EH (cell line): ENCODE results near the gene SAPCD2.
A peak's percentile ranks its signal among the peaks of the same experiment; 100 is the strongest.

Experiments used
- DNase-seq: peaks from one replicate; pipeline ENCODE4 v3.0.0-alpha.2; 2015; ENCODE audit warnings: low read depth

The SAPCD2 gene

DNA sequence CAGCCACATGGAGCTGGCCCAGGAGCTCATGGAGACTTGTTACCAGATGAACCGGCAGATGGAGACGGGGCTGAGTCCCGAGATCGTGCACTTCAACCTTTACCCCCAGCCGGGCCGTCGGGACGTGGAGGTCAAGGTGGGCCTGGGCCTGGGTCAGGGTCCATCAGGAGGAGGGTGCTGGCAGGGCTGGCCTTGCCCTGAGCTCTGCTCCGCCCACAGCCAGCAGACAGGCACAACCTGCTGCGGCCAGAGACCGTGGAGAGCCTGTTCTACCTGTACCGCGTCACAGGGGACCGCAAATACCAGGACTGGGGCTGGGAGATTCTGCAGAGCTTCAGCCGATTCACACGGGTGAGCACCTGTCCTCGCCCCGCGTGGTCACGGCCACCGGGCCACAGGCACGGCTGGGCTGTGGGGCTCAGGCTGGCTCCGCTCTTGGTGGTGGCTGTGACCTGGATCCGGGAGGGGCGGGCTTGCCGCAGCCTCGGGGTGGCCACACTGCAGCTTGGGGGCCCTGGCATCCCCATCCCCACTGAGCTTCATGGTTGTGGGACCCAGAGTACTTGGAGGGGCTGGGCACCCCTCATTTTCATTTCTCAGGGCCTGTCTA lies 37.1 kb upstream of the SAPCD2 start:
- DNase-seq: no peak

DNA sequence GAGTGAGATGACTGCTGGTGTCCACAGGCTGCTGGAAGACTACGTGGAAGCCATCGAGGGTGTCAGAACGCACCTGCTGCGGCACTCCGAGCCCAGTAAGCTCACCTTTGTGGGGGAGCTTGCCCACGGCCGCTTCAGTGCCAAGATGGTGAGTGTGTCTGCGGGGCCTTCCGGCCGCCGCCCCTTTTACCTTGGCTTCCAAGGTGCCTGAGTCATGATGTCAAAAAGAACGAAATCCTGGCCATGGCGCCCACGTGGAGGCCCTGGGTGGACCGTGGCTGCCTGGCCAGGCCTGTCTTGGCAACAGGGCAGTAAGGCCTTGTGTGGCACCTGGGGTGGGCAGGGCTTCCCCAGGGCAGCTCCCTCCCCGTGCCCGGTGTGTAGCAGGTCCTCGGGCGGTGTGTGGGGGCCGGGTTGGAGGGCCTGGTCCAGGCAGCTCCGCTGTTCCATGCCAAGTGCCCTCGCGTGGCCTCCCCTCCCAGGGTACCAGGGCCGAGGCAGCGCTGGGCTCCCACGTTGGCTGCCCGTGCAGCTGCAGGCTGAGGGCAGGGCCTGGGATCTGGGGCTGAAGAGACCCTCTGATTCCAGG lies 36.4 kb upstream of the SAPCD2 start:
- no peak for DNase-seq

DNA sequence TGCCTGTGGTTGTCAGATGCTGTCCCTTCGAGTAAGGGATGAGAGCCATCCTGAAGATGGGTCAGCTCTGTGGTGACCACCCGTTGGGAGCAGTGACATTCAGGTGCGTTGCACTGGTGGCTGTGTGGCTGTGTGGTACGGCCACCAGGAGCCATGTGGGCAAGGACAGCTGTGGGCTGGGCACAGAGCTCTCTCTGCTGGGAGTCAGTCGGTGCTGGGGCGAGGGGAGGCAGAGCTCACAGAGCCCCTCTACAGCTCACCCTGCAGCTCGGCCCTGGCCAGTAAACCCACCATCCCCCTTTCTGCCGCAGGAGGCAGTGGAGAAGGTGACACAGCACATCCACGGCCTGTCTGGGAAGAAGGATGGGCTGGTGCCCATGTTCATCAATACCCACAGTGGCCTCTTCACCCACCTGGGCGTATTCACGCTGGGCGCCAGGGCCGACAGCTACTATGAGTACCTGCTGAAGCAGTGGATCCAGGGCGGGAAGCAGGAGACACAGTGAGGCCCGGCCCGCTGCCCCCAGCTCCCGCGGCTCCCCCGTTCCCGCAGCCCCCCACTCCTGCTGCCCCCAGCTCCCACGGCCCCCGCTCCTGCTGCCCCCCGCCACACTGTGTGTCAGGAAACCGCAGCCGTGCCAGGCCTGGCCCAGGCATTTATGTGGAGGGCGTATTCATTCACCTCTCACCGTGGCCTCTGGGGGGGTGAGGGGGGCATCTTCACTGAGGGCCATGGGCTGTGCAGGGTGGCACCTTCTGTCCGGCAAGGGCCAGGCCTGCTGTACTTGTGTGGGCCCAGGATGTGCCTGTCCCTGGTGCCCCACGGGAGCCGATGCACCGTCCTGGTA lies 35.7 kb upstream of the SAPCD2 start:
- no peak for DNase-seq

DNA sequence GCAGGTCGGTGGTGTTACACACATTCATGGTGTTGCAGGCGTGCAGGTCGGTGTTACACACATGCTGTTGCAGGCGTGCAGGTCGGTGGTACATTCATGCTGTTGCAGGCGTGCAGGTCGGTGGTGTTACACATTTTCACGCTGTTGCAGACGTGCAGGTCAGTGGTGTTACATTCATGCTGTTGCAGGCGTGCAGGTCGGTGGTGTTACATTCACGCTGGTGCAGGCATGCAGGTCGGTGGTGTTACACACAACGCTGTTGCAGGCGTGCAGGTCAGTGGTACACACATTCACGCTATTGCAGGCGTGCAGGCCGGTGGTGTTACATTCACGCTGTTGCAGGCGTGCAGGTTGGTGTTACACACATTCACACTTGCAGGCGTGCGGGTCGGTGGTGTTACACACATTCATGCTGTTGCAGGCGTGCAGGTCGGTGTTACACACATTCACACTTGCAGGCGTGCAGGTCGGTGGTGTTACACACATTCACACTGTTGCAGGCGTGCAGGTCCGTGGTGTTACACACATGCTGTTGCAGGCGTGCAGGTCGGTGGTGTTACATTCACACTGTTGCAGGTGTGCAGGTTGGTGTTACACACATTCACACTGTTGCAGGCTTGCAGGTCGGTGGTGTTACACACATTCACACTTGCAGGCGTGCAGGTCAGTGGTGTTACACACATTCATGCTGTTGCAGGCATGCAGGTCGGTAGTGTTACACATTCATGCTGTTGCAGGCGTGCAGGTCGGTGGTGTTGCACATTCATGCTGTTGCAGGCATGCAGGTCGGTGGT lies 33.0 kb upstream of the SAPCD2 start:
- no peak for DNase-seq

DNA sequence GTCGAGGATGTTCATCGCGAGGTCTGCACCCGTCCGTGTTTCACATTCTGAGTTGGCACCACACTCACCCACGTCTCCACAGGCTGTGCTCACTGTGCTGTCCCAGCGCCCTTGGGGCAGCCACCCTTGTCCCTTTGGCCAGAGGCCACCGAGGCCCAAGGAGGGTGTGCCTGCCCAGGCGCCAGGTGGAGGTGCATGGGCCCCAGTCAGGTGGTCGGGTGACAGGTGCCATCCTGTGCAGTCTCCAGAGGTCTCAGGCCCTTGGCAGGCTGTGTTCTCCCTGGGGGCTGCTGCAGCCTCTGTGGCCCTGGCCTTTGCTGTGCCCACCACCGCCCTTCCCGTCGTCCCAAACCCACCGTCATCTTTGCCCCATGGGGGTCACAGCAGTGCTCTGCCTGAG lies 28.9 kb upstream of the SAPCD2 start:
- DNase-seq: no peak

DNA sequence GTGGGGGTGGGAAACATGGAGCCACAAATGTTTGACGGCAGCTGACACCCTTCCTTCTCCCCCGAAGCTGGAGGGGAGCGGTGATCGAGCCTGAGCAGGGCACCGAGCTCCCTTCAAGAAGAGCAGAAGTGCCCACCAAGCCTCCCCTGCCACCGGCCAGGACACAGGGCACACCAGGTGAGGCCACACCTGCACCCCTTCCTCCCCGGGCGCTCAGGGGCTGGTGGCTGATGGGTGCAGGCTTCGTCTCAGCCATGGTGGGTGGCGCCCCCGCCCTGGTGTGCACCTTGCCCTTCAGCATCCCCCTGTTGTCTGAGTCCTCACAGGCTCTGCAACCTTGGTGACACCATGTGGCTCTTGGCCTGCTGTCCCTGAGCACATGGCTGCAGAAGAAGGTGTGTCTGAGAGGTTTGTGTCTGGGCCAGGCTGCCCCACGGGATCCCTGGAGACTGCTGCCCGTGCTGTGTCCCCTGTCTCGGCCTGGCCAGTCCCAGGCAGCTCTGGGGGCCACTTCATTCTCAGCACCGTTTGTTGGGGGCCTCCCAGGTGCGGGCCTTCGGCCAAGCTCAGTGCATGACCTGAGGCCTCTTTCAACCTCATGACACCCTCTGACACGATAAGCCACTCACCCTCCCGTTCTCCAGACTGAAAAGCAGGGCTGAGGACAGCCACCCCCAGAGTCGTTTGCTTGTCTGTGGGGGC lies 27.6 kb upstream of the SAPCD2 start:
- no peak for DNase-seq

DNA sequence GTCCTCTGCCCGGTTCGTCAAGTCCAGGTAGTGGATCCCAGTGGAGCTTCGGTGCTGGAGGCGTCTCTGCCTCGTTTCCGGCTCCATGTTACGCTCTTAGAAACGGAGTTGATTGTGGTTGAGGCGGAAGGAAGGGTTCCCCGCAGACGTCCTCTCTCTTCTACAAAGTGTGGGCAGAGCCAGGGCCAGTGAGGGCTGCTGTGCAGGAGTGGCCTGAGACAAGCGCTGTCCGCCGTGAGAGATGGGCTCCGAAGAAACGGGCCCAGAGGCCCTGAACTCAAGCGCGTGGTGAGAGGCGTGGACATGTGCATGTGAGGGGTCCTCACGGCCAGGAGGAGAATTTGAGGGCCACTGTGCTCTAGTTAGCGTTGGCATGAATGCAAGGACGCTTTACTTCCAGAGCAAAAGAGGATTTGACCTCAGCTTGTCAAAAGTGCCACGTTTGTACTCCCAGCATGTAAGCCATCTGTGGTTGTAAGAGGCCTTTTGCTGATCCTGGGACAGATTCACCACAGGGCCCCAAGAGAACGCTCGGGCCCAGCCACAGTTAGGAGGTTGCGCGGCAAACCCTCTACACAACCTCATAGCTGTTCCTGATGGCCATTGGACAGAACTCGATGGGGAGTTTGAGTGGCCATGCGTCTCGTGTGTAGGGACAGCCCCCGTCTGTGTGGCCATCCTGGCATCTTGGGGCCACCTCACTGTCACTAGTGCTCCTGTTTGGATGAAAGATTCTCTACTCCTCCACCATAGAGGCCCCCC lies 26.6 kb upstream of the SAPCD2 start:
- no peak for DNase-seq

DNA sequence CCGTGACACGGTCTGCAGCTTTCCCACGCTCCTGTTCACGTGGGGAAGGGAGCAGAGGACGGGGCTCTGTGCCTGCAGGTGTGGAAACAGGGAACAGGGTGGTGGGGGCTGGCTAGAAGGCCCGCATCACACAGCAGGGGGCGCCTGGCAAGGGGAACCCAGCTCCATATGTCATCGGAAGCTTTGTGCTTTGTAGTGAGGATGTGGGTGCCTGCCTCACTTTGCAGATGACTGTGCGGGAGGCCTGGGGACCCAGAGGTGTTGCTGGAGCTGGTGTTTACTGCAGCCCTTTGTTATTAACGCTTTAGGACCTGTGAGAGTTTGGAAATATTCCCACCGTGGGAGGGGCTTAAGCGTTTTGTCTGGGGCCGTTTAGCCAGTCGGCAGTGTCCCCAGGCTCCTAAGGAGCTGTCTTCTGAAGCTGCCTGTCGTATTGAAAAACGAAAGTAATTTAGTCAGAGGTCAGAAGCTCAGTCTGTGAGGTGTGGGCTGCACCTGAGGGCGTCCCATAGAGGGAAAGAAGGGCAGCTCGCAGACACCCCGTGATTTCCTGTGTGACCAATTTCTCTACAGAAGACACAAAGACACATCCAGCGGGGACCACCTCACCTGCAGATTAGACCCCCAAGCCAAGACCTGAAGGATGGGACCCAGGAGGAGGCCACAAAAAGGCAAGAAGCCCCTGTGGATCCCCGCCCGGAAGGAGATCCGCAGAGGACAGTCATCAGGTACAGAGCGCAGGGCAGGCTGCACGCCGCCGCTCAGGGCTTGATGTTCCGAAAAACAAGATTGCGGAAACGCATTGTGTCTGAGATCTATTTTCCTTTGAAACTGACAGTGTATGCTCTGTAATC lies 25.5 kb upstream of the SAPCD2 start:
- no peak for DNase-seq

DNA sequence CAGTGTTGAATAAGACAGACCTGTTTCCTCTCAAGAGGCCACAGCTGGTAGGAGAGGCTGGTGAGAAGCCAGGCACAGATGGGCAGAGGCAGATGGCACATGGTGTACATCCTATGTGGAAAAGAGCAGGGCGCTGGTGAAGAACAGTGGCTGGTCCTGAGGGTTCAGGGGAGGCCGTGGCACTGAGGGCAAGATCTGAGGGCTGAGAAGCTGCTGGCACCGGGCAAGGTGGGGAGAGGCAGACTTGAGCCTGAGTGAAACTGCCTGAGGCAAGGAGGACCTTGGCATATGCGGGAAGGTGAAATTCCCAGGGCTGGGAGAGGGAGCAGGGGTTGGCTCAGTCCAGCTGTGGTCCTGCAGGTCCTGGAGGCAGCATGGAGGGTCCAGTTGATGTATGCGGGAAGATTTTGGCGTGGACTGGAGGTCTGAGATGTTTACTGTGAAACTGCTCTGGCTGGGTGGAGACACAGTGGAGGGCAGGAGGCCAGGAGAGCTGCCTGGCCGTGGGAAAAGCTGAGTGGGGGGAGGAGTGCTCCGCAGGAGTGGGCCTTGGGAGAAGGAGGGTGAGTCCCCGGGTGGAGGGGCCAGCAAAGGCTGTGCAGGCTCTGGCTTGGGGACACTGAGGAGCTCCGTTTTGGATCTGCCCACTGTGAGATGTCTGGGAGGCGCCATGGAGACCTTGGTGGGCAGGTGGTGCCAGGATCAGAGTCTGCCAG lies 19.0 kb upstream of the SAPCD2 start:
- DNase-seq: no peak

DNA sequence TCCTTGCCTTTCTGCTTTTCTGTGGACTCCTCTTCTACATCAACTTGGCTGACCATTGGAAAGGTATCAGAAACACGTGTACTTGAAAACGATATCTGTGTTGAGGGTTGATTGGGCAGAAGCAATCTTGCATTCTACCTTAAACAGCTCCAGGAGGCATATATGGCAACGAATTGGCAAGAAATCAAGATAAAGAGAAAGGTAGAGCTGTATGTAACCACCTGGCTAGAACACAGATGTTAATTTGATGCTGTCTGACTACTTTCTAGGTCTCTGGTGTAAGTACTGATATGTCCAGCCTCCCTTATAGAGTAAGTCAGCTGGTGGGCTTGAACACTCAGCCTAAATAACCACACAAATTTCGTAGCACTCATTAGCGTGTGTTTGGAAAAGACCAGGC lies 17.8 kb upstream of the SAPCD2 start:
- no peak for DNase-seq

DNA sequence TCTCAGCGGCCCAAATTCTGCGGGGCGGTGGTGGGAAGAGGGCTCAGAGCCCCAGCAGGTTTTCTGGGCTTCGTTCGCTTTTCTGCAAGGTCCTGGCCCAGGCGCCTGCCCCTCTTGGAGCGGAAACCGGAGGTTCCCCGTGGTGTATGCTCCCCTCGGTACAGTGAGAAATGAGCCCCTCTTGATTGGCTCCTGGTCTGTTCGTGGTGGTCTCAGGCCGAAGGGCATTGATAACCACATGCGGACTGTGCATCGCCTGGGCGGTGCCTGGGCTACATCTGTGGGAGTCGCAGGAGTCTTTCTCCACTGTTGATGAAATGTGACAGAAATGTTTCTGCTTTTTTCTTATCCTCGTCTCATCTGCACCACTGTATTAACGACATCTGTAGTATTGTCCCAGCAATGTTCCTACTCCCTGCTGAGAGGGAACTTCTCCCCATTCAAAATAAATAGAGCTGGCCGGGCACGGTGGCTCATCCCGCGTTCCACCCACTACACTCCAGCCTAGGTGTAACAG lies 17.1 kb upstream of the SAPCD2 start:
- DNase-seq: no peak

DNA sequence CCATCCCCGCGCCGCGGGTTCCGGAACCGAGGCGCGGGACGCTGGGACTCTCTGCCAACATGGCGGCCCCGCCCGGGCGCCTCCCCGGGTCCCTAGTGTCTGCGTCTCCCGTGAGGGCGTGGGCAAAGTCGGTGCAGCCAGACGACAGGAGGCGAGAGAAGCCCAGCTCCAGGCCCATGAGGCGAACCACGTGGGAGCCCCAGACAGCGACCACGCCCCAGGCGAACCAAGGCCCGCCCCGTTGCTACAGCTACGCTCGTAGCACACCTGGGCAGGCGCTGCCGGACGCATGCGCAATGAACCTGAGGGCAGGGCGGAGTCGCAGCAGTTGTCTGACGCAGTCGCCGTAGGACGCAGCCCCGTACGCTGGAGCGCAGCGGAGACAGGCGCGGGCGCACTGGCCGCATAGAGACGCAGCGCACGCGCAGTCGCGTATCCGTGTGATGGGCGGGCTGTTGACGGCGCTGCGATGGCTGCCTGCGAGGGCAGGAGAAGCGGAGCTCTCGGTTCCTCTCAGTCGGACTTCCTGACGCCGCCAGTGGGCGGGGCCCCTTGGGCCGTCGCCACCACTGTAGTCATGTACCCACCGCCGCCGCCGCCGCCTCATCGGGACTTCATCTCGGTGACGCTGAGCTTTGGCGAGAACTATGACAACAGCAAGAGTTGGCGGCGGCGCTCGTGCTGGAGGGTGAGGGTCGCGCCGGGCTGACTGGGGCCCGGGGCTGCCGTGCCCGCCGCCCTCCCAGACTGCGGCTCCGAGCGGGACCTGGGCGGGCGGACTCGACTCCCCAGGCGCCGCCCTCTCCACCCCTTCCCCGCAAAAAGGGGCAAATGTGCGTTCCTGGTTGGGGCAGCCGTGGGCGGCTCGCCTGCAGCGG lies 16.4 kb upstream of the SAPCD2 start, which contains the start of gene MAN1B1:
Gene MAN1B1 (plus strand): TSS at position 455 of the 878 bp plus-strand sequence. CDS start 15 bp downstream, at position 470.
- DNase-seq: peak; percentile 99

DNA sequence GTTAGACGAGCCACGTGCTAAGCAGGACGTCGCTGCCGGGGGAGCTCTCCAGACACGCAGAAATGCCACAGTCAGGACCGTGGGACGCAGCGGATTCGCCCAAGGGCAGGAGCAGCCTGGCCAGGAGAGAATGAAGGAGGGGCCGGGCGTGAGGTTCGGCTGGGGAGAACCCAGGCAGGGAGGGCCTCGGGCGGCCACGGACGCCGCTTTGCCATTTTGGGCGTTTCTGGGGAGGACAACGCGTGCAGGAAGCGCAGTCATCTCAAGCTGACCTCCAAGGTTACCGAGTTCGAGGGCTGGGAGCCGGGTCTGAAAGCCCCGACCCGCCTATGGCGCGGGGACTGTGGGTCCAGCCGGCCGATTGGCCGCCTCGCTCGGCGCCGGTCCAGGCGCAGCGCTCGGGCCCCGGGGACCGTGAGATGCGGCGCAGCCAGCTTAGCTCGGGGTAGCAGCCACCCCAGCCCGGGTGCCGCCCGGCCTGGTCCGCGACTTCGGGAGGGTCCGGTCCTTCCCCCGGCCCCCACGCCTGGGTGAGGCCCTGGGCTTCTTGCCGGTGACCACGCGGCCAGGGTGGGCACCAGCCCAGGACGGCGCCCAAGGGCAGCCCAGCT lies 15.7 kb upstream of the SAPCD2 start:
- peak; percentile 81 for DNase-seq

DNA sequence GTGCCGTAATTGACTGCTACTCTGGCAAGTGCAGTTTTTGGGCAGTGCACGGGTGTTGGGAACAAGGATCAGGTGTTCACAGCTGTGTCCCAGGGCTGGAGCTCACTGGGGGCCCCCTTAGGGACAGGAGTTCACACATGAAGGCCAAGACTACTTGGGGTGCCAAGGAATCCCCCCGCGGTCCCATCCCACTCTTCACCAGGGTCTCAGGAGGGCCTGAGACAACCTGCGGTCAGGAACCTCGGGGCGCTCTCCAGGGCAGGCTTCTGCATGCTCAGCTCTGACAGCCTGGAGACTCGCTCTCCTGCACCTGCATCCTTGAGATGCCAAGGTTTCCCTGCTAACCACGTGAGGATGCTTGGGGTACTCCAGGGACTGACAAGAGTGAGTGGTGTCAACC lies 14.2 kb upstream of the SAPCD2 start:
- no peak for DNase-seq

DNA sequence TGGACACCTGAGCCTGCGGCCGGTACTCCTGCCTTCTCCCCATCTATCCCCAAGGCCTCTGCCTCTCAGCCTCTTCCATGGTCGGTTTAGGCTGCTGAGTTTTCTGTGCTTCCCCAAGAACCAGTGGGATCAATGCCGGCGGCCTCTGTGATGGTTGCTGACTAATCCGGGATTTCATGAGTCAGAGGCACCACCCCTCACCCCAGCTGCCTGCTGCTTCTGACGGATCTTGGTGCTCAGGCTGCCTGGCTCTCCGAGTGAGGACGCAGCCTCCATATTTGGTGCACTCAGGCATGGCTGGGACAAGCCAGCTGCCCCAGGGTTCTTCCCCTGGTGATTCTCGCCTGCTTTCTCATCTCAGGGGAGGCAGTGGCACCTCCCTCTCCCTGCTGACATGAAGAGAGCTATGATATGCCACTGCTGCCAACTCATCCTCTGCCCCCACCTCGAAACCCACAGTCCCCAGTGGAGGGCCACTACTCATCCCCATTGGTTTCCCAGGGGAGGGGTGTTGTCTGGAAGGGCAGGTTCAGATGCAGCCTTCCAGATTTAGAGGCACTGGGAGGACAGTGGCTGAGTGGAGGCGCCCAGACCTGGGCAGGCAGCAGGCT lies 13.1 kb upstream of the SAPCD2 start:
- DNase-seq: peak; percentile 98

DNA sequence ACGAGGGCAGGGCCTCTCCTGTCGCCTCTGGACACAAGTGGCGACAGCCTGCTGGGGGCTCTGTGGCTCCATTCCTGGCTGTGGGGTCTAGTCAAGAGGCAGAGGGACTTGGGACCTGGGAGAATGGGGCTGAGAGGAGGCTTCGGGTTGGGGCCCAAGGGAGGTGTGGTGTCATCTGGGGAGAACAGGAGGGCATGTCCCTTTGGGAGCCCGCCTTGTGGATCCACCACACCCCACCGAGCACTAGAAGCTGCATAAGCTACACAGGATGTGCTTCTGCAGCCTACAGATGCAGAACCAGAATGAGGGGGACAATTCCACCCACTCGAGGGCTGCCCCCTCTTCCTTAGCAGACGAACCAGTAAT lies 12.6 kb upstream of the SAPCD2 start:
- DNase-seq: no peak

DNA sequence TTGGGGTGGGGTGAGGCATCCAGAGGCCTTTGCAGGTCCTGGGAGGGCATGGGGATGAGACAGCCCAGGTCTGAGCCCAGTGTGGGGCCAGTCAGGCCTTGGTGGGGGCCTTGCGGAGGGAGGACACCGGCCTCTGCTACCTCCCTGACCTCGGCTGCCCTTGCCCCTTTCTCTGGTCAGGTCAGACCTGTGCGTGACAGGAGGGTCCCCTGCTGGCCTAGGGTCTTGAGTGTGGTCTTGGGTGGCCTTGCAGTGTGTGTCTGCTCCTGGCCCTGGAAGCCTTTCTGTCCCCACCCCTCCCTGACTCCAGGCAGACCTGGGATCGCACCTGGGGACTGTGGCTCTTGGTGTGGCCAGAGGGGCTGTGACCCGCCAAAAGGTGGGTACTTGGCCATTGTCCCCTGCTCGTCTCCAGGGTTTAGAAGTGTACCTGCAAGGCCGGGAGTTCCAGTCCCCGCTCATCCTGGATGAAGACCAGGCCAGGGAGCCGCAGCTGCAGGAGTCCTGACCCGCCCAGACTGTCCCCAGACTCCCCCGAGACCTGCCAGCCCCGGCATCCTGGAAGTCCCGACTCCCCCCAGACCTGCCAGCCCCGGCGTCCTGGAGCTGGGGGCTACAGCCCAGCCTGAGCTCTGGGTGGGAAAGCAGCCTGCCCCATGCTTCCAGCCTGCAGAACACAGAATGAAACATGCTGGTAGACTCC lies 12.0 kb upstream of the SAPCD2 start:
- DNase-seq: no peak
